ENCODE results near the gene INHBE. TPM values are rescaled to one million over a fixed set of nuclear protein-coding genes. Genes with fewer than 3 reads are reported as not detected.
"Not testable (repeated sequence)": the region's sequence is repeated elsewhere in the genome, so short reads cannot be mapped to it uniquely, and the experiment has no call there.

The INHBE gene
- total RNA-seq, 4 donors from 2014 or later, result 1.5 to 2.2 TPM; not detected in 2

DNA sequence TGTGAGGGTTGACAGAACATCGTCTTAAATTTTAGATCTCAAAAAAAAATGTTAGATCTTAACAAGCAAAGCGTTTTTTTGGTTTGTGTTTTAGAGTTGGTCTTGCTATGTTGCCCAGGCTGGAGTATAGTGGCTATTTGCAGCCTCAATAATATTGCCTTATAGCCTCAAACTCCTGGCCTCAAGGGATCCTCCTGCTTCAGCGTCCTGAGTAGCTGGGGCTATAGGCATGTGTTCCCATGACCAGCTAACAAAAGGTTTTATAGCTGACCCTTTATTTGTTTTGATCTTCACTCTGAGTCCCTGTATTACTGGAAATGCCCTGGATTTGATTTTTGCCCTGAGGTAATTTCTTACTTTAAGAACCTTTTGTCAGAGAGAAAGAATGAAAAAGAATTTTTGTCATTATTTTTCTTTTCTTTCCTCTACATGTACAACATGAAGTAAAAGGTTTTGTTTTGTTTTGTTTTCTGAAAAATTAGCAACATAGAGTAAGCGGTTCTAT is 15.3 kb upstream of the INHBE start:
- in situ Hi-C loops (cut with MboI; ENCODE audit: low sequenced_read_pairs in 4 of 4), result loop anchor here in 2 of 4 donors (10.0 to 25.0 kb wide), 2 partner anchors 178 to 195 kb away; partner anchors contain the start of gene STAC3 (in 1 of the 2)
- ATAC-seq, result no peak
- H3K36me3 ChIP-seq, result no peaks in the 10 kb centered on the region

GRCh38 chr12:57441393-57441792 is 13.7 kb upstream of the INHBE start:
- ATAC-seq; DNase-seq; H3K36me3 ChIP-seq; H3K4me3 ChIP-seq; H3K27me3 ChIP-seq; H3K4me1 ChIP-seq; intact Hi-C loops (cut with DNase I; ENCODE audit: low total_unique reads); H3K27ac ChIP-seq; H3K9me3 ChIP-seq: not testable (repeated sequence)
- in situ Hi-C loops (cut with MboI; ENCODE audit: low sequenced_read_pairs in 4 of 4), result loop anchor here in 1 of 4 donors (25.0 kb wide), 1 partner anchor 179 kb away; the partner anchor contains the start of gene STAC3

More for the DNA sequence above, 15.3 kb upstream of the INHBE start:
- intact Hi-C loops (cut with DNase I; ENCODE audit: low total_unique reads), result no loop called here
- H3K4me1 ChIP-seq, result no peaks in the 10 kb centered on the region
- H3K4me3 ChIP-seq, result no peak overlapping the region
- no peak overlapping the region for H3K27ac ChIP-seq
- H3K27me3 ChIP-seq, result no peaks in the 10 kb centered on the region
- TF ChIP-seq CTCF (IDR thresholded peaks at IDR 0.05 in 4 of 5, conservative IDR thresholded peaks at IDR 0.05 in 1 of 5) (no peak), POLR2A (IDR thresholded peaks at IDR 0.05) (no peak)
- no peak for DNase-seq
- H3K9me3 ChIP-seq, result no peaks in the 10 kb centered on the region

DNA sequence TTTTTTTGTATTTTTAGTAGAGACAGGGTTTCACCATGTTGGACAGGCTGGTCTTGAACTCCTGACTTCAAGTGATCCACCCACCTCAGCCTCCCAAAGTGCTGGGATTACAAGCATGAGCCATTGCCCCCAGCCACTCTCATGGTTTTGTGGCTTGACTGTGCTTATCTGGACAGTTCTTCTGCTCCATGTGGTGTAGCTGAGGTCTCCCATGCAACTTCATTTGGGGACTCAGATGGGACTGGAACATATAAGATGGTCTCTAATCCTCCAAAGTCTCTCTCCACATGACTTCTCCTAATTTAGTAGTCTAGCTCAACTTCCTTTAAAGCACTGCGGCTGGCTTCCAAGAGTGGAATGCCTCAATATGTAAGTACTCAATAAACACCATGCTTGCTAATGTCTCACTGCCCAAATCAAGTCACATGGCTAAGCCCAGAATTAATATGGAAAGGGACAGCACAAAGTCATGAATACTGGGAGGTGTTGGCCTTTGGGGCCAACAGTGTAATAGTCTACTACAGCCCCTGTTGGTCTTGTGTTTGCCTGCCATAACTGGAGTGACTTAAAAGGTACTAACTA is 13.2 kb upstream of the INHBE start:
- DNase-seq (no peak), ATAC-seq (no peak)
- in situ Hi-C loops (cut with MboI; ENCODE audit: low sequenced_read_pairs in 4 of 4), result loop anchor here in 1 of 4 donors (25.0 kb wide), 1 partner anchor 180 kb away; the partner anchor contains the start of gene STAC3
- Histone ChIP-seq H3K36me3 (no peaks in the 10 kb centered on the region), H3K9me3 (no peaks in the 10 kb centered on the region), H3K4me1 (no peaks in the 10 kb centered on the region), H3K27ac (no peak overlapping the region), H3K27me3 (no peaks in the 10 kb centered on the region), H3K4me3 (no peak overlapping the region)
- intact Hi-C loops (cut with DNase I; ENCODE audit: low total_unique reads), result no loop called here
- TF ChIP-seq POLR2A (IDR thresholded peaks at IDR 0.05) (no peak), CTCF (IDR thresholded peaks at IDR 0.05 in 4 of 5, conservative IDR thresholded peaks at IDR 0.05 in 1 of 5) (no peak)

GRCh38 chr12:57444337-57444736 is 10.8 kb upstream of the INHBE start:
- DNase-seq; H3K27me3 ChIP-seq; H3K4me3 ChIP-seq; ATAC-seq; H3K27ac ChIP-seq; H3K4me1 ChIP-seq; H3K36me3 ChIP-seq; intact Hi-C loops (cut with DNase I; ENCODE audit: low total_unique reads); H3K9me3 ChIP-seq: not testable (repeated sequence)
- in situ Hi-C loops (cut with MboI; ENCODE audit: low sequenced_read_pairs in 4 of 4), result loop anchor here in 1 of 4 donors (25.0 kb wide), 1 partner anchor 182 kb away; the partner anchor contains the start of gene STAC3

DNA sequence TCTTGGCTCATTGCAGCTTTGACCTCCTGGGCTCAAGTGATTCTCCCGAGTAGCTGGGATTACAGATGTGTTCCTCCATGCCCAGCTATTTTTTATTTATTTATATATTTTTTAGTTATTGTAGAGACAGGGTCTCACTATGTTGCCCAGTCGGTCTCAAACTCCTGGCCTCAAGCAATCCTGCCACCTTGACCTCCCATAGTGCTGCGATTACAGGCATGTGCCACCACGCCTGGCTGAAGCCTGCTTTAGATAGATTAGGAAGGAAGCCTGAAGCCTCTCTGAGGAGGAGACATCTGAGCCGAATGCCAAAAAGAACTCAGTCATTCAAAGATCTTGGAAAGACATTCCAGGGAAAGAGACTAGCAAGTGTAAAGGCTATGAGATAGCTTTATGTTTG is 10.4 kb upstream of the INHBE start:
- in situ Hi-C loops (cut with MboI; ENCODE audit: low sequenced_read_pairs in 4 of 4), result loop anchor here in 1 of 4 donors (25.0 kb wide), 1 partner anchor 182 kb away; the partner anchor contains the start of gene STAC3
- H3K9me3 ChIP-seq, result no peaks in the 10 kb centered on the region
- no peaks in the 10 kb centered on the region for H3K36me3 ChIP-seq
- H3K4me3 ChIP-seq, result no peak overlapping the region
- no peak for TF ChIP-seq POLR2A (IDR thresholded peaks at IDR 0.05)
- no peak for TF ChIP-seq CTCF (IDR thresholded peaks at IDR 0.05 in 4 of 5, conservative IDR thresholded peaks at IDR 0.05 in 1 of 5)
- ATAC-seq (no peak), DNase-seq (no peak)
- H3K27me3 ChIP-seq, result no peaks in the 10 kb centered on the region
- no peak overlapping the region for H3K27ac ChIP-seq
- no peaks in the 10 kb centered on the region for H3K4me1 ChIP-seq
- intact Hi-C loops (cut with DNase I; ENCODE audit: low total_unique reads), result no loop called here

Data from gastrocnemius medialis (tissue), 4 donors.